Ovary (tissue), 3 donors: ENCODE data around the gene KRTAP26-1.

ENCODE experiments used
- CTCF ChIP-seq, 3 donors: fragments of 450-650 bp in 2 of 3; fragments of 200-600 bp in 1 of 3; IDR thresholded peaks; one replicate each; pipeline versions ENCODE4 v1.5.1 to v1.8.0; 2016 to 2022; ENCODE audit warnings: antibody characterized with exemption in 3 of 3, mild to moderate bottlenecking in 1 of 3
- EP300 ChIP-seq: sonication (generic); formaldehyde crosslinking; IDR thresholded peaks from one replicate; pipeline ENCODE4 v1.6.1; 2017; ENCODE audit warnings: antibody characterized with exemption
- POLR2A ChIP-seq: fragments of 450-650 bp; IDR thresholded peaks from one replicate; pipeline ENCODE4 v1.6.1; 2017; ENCODE audit warnings: antibody characterized with exemption, mild to moderate bottlenecking, moderate library complexity
- donor health status: DM: no; HTN: no; CAD: no.

GRCh38 chr21:30345014-30345413, 24.9 kb upstream of the KRTAP26-1 start:
- TF ChIP-seq CTCF (IDR thresholded peaks at IDR 0.05) (no peak), POLR2A (no peak), EP300 (no peak)
